H9 (cell line): Measurements from ENCODE around the gene EIF5A2. TPM values are rescaled to one million over a fixed set of nuclear protein-coding genes. Genes with fewer than 3 reads are reported as not detected.
"Not testable (repeated sequence)": the region's sequence is repeated elsewhere in the genome, so short reads cannot be mapped to it uniquely, and the experiment has no call there.

Experiments
- DNase-seq: peaks from one replicate; pipeline ENCODE4 v3.0.0-alpha.2; 2017
- H2AFZ ChIP-seq: one replicate; pipeline ENCODE4 v1.6.1; 2013; ENCODE audit warnings: mild to moderate bottlenecking, low read length, control low read depth, moderate library complexity
- H2AK5ac ChIP-seq: 2 replicates; pipeline ENCODE4 v1.6.1; 2013; ENCODE audit warnings: low read length, control low read depth, mixed read lengths; ENCODE audit not compliant: insufficient read length
- H2BK120ac ChIP-seq: one replicate; pipeline ENCODE4 v1.6.1; 2013; ENCODE audit warnings: low read depth, mild to moderate bottlenecking, low read length, control low read depth, inconsistent platforms; ENCODE audit not compliant: poor library complexity, severe bottlenecking
- H2BK12ac ChIP-seq: 2 replicates; pipeline ENCODE4 v1.6.1; 2013; ENCODE audit warnings: low read length, control low read depth, mixed read lengths, low read depth; ENCODE audit not compliant: insufficient read length
- H2BK15ac ChIP-seq: 2 replicates; pipeline ENCODE4 v1.6.1; 2013; ENCODE audit warnings: low read depth, low read length, control low read depth
- H2BK20ac ChIP-seq: one replicate; pipeline ENCODE4 v1.6.1; 2013; ENCODE audit warnings: low read depth, mild to moderate bottlenecking, low read length, control low read depth, inconsistent platforms; ENCODE audit not compliant: poor library complexity, severe bottlenecking
- H2BK5ac ChIP-seq: 2 replicates; pipeline ENCODE4 v1.6.1; 2013; ENCODE audit warnings: low read length, control low read depth, mixed read lengths; ENCODE audit not compliant: insufficient read length
- H3K14ac ChIP-seq: 2 replicates; pipeline ENCODE4 v1.6.1; 2013; ENCODE audit warnings: low read length, control low read depth; ENCODE audit not compliant: insufficient read depth
- H3K18ac ChIP-seq: 2 replicates; pipeline ENCODE4 v1.6.1; 2013; ENCODE audit warnings: low read depth, mild to moderate bottlenecking, mixed read lengths, low read length, control low read depth; ENCODE audit not compliant: insufficient read length
- H3K23ac ChIP-seq: 2 replicates; pipeline ENCODE4 v1.6.1; 2013; ENCODE audit warnings: low read length, control low read depth, mixed read lengths, low read depth; ENCODE audit not compliant: insufficient read length
- H3K23me2 ChIP-seq: 2 replicates; pipeline ENCODE4 v1.6.1; 2013; ENCODE audit warnings: low read depth, mild to moderate bottlenecking, mixed read lengths, low read length, control low read depth; ENCODE audit not compliant: insufficient read length, poor library complexity, severe bottlenecking
- H3K27ac ChIP-seq: 2 replicates; pipeline ENCODE4 v1.5.1; 2013; ENCODE audit warnings: low read length, control low read depth, mixed read lengths, low read depth; ENCODE audit not compliant: insufficient read length
- H3K27me3 ChIP-seq: 2 replicates; pipeline ENCODE4 v1.6.1; 2013; ENCODE audit warnings: low read length, control low read depth, inconsistent platforms; ENCODE audit not compliant: insufficient read depth
- H3K4ac ChIP-seq: 2 replicates; pipeline ENCODE4 v1.6.1; 2013; ENCODE audit warnings: low read depth, mild to moderate bottlenecking, control low read depth, inconsistent platforms, low read length, moderate library complexity
- H3K4me1 ChIP-seq: 2 replicates; pipeline ENCODE4 v1.6.1; 2013; ENCODE audit warnings: low read length, control low read depth, inconsistent platforms; ENCODE audit not compliant: insufficient read depth
- H3K4me2 ChIP-seq: 2 replicates; pipeline ENCODE4 v1.6.1; 2013; ENCODE audit warnings: low read length, control low read depth, mixed read lengths; ENCODE audit not compliant: insufficient read length, insufficient read depth
- H3K56ac ChIP-seq: 2 replicates; pipeline ENCODE4 v1.6.1; 2013; ENCODE audit warnings: low read depth, mild to moderate bottlenecking, mixed read lengths, low read length, control low read depth; ENCODE audit not compliant: insufficient read length
- H3K79me1 ChIP-seq: 2 replicates; pipeline ENCODE4 v1.6.1; 2013; ENCODE audit warnings: low read depth, mild to moderate bottlenecking, moderate library complexity, low read length, control low read depth, inconsistent platforms; ENCODE audit not compliant: insufficient read depth, poor library complexity, severe bottlenecking
- H3K79me2 ChIP-seq: 2 replicates; pipeline ENCODE4 v1.6.1; 2013; ENCODE audit warnings: low read length, control low read depth, inconsistent platforms; ENCODE audit not compliant: insufficient read depth
- H3K9ac ChIP-seq: 2 replicates; pipeline ENCODE4 v1.6.1; 2013; ENCODE audit warnings: low read length, control low read depth, mixed read lengths; ENCODE audit not compliant: insufficient read length; ENCODE audit errors: extremely low read depth
- H3K9me3 ChIP-seq: one replicate; pipeline ENCODE4 v1.6.1; 2013; ENCODE audit warnings: low read depth, low read length, inconsistent platforms; ENCODE audit not compliant: control insufficient read depth
- H3T11ph ChIP-seq: one replicate; pipeline ENCODE4 v1.6.1; 2013; ENCODE audit warnings: mild to moderate bottlenecking, low read length, control low read depth, inconsistent platforms
- H4K20me1 ChIP-seq: one replicate; pipeline ENCODE4 v1.6.1; 2013; ENCODE audit not compliant: control insufficient read depth, insufficient read length, insufficient read depth
- H4K5ac ChIP-seq: 2 replicates; pipeline ENCODE4 v1.6.1; 2013; ENCODE audit warnings: low read depth, mild to moderate bottlenecking, mixed read lengths, low read length, control low read depth; ENCODE audit not compliant: insufficient read length
- H4K8ac ChIP-seq: replicated peaks from 2 replicates; pipeline ENCODE4 v1.6.1; 2013; ENCODE audit warnings: low read length, control low read depth, mixed read lengths, low read depth; ENCODE audit not compliant: insufficient read length
- H4K91ac ChIP-seq: 2 replicates; pipeline ENCODE4 v1.6.1; 2013; ENCODE audit warnings: low read depth, mild to moderate bottlenecking, moderate library complexity, mixed read lengths, low read length, control low read depth; ENCODE audit not compliant: insufficient read length
- H3K27ac Mint-ChIP-seq, 3 experiments: 2 replicates in 2 of 3; 3 replicates in 1 of 3; pipeline ENCODE4 v1.8.0; 2020 to 2021; ENCODE audit warnings: mixed read lengths in 3 of 3, mild to moderate bottlenecking in 1 of 3, moderate library complexity in 1 of 3
- H3K27me3 Mint-ChIP-seq: 2 replicates; pipeline ENCODE4 v1.8.0; 2021; ENCODE audit warnings: low read depth, mild to moderate bottlenecking, moderate library complexity, mixed read lengths
- H3K36me3 Mint-ChIP-seq, 3 experiments: 2 replicates in 2 of 3; 3 replicates in 1 of 3; pipeline ENCODE4 v1.8.0; 2020 to 2021; ENCODE audit warnings: low read depth in 3 of 3, mixed read lengths in 3 of 3; ENCODE audit not compliant: insufficient read depth in 1 of 3
- H3K4me1 Mint-ChIP-seq, 2 experiments: 2 replicates each; pipeline ENCODE4 v1.8.0; 2020; ENCODE audit warnings: mixed read lengths in 2 of 2
- H3K4me3 Mint-ChIP-seq, 2 experiments: 2 replicates in 1 of 2; 3 replicates in 1 of 2; pipeline ENCODE4 v1.8.0; 2020 to 2021; ENCODE audit warnings: mild to moderate bottlenecking in 2 of 2, mixed read lengths in 2 of 2, moderate library complexity in 1 of 2
- H3K9me3 Mint-ChIP-seq, 2 experiments: 2 replicates in 1 of 2; 3 replicates in 1 of 2; pipeline ENCODE4 v1.8.0; 2020; ENCODE audit warnings: mild to moderate bottlenecking in 2 of 2, mixed read lengths in 2 of 2, moderate library complexity in 1 of 2
- WGBS: extraction: QIAGEN DNeasy Blood & Tissue Kit; methylation state at CpG from one replicate; pipeline ENCODE4 v1.1.7; 2013; ENCODE audit warnings: missing lambda C conversion rate, low lambda C conversion rate, mixed read lengths; ENCODE audit not compliant: insufficient read length; ENCODE audit errors: extremely low coverage; 5-methylcytosine and 5-hydroxymethylcytosine counted together
- total RNA-seq: library from RNA; stranded (reverse); gene quantifications from 2 replicates; pipeline ENCODE4 v1.2.1, GENCODE V29; 2021

Gene EIF5A2
- total RNA-seq, 1 experiment from 2014 or later: 7.7 TPM

DNA sequence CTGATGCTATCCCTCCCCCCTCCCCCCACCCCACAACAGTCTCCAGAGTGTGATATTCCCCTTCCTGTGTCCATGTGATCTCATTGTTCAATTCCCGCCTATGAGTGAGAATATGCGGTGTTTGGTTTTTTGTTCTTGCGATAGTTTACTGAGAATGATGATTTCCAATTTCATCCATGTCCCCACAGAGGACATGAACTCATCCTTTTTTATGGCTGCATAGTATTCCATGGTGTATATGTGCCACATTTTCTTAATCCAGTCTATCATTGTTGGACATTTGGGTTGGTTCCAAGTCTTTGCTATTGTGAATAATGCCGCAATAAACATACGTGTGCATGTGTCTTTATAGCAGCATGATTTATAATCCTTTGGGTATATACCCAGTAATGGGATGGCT, 29.7 kb downstream of the EIF5A2 start:
- H3K79me1 ChIP-seq, H3K4me1 ChIP-seq, H3K14ac ChIP-seq, DNase-seq, H4K20me1 ChIP-seq, H3K27me3 ChIP-seq, H2BK15ac ChIP-seq, H4K5ac ChIP-seq, H3K36me3 Mint-ChIP-seq, H3K23ac ChIP-seq, H3K9me3 Mint-ChIP-seq, H3K79me2 ChIP-seq, H3K27ac Mint-ChIP-seq, H3K27ac ChIP-seq, H3T11ph ChIP-seq, H3K23me2 ChIP-seq, H2AK5ac ChIP-seq, H3K9ac ChIP-seq, H2AFZ ChIP-seq, H3K56ac ChIP-seq, H3K27me3 Mint-ChIP-seq, H2BK120ac ChIP-seq, H3K4me3 Mint-ChIP-seq, H3K4ac ChIP-seq, H4K91ac ChIP-seq, H2BK20ac ChIP-seq, H3K18ac ChIP-seq, H3K4me1 Mint-ChIP-seq, H2BK12ac ChIP-seq, H3K4me2 ChIP-seq, H2BK5ac ChIP-seq, H4K8ac ChIP-seq, H3K9me3 ChIP-seq: not testable (repeated sequence)
- WGBS: no CpG with 5 or more reads among the region's 5 CpGs

DNA sequence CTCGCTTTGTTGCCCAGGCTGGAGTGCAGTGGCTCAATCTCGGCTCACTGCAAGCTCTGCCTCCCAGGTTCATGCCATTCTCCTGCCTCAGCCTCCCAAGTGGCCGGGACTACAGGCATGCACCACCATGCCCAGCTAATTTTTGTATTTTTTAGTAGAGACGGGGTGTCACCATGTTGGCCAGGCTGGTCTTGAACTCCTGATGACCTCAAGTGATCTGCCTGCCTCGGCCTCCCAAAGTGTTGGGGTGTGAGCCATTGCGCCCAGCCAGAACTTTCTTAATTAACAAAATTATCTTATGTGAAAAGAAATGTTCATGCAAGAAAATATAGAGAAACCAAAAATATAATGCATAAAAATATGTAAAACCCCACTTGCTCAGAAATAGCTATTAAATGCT, 31.1 kb downstream of the EIF5A2 start:
- not testable (repeated sequence) for H3K27me3 ChIP-seq, H3K18ac ChIP-seq, H3K4ac ChIP-seq, H3K79me2 ChIP-seq, H3K79me1 ChIP-seq, H3K4me2 ChIP-seq, H2AK5ac ChIP-seq, H2BK12ac ChIP-seq, H3K9ac ChIP-seq, H3K4me1 Mint-ChIP-seq, H3K23ac ChIP-seq, DNase-seq, H3K14ac ChIP-seq, H3K27ac Mint-ChIP-seq, H2BK15ac ChIP-seq, H3K36me3 Mint-ChIP-seq, H3K27me3 Mint-ChIP-seq, H4K8ac ChIP-seq, H3T11ph ChIP-seq, H4K91ac ChIP-seq, H4K5ac ChIP-seq, H4K20me1 ChIP-seq, H3K23me2 ChIP-seq, H2BK20ac ChIP-seq, H3K4me1 ChIP-seq, H3K4me3 Mint-ChIP-seq, H3K27ac ChIP-seq, H3K9me3 Mint-ChIP-seq, H3K9me3 ChIP-seq, H3K56ac ChIP-seq, H2BK5ac ChIP-seq, H2AFZ ChIP-seq, H2BK120ac ChIP-seq
- no CpG with 5 or more reads among the region's 6 CpGs for WGBS
